HL-60 (cell line): ENCODE data around the gene TNFAIP1.

Source experiments
- GABPA ChIP-seq: IDR thresholded peaks from 2 replicates; pipeline ENCODE4 v1.6.1; 2012; ENCODE audit warnings: low read depth
- POLR2AphosphoS5 ChIP-seq: IDR thresholded peaks from 2 replicates; pipeline ENCODE4 v1.6.1; 2012; ENCODE audit warnings: low read depth
- TF ChIP-seq, protein P1 (sequence below): IDR thresholded peaks from one replicate; pipeline ENCODE4 v1.5.1; 2011; ENCODE audit warnings: low read length, control low read depth, inconsistent platforms; ENCODE audit not compliant: insufficient read depth
- TF ChIP-seq, protein P2 (sequence below): IDR thresholded peaks from 2 replicates; pipeline ENCODE4 v1.6.1; 2012; ENCODE audit warnings: low read depth; ENCODE audit not compliant: insufficient replicate concordance

DNA sequence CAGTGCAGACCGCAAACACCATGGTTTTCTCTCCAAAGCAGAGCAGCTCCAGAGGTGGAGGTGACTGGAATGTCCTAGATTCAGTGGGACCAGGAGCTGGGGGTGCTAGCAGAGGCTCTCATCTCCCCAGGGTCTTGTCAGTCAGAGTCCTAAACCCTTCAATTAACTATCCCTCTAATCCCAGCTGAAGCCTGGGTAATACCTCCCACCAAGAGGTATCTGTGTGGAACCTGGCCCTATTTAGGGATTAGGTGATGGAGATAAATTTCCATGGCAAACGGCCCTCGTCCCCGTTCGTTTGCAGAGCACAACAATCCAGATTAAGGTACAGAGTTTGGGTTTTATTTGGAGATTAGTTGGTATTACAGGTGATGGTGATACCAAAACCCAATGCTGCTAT, 27.6 kb downstream of the TNFAIP1 start:
- TF ChIP-seq, protein P1, sequence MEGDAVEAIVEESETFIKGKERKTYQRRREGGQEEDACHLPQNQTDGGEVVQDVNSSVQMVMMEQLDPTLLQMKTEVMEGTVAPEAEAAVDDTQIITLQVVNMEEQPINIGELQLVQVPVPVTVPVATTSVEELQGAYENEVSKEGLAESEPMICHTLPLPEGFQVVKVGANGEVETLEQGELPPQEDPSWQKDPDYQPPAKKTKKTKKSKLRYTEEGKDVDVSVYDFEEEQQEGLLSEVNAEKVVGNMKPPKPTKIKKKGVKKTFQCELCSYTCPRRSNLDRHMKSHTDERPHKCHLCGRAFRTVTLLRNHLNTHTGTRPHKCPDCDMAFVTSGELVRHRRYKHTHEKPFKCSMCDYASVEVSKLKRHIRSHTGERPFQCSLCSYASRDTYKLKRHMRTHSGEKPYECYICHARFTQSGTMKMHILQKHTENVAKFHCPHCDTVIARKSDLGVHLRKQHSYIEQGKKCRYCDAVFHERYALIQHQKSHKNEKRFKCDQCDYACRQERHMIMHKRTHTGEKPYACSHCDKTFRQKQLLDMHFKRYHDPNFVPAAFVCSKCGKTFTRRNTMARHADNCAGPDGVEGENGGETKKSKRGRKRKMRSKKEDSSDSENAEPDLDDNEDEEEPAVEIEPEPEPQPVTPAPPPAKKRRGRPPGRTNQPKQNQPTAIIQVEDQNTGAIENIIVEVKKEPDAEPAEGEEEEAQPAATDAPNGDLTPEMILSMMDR, result no peak
- TF ChIP-seq GABPA (no peak), POLR2AphosphoS5 (no peak)
- TF ChIP-seq, protein P2, sequence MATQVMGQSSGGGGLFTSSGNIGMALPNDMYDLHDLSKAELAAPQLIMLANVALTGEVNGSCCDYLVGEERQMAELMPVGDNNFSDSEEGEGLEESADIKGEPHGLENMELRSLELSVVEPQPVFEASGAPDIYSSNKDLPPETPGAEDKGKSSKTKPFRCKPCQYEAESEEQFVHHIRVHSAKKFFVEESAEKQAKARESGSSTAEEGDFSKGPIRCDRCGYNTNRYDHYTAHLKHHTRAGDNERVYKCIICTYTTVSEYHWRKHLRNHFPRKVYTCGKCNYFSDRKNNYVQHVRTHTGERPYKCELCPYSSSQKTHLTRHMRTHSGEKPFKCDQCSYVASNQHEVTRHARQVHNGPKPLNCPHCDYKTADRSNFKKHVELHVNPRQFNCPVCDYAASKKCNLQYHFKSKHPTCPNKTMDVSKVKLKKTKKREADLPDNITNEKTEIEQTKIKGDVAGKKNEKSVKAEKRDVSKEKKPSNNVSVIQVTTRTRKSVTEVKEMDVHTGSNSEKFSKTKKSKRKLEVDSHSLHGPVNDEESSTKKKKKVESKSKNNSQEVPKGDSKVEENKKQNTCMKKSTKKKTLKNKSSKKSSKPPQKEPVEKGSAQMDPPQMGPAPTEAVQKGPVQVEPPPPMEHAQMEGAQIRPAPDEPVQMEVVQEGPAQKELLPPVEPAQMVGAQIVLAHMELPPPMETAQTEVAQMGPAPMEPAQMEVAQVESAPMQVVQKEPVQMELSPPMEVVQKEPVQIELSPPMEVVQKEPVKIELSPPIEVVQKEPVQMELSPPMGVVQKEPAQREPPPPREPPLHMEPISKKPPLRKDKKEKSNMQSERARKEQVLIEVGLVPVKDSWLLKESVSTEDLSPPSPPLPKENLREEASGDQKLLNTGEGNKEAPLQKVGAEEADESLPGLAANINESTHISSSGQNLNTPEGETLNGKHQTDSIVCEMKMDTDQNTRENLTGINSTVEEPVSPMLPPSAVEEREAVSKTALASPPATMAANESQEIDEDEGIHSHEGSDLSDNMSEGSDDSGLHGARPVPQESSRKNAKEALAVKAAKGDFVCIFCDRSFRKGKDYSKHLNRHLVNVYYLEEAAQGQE, result no peak
